Measurements from ENCODE around the gene MISFA. TPM values are rescaled to one million over a fixed set of nuclear protein-coding genes. Genes with fewer than 3 reads are reported as not detected.
"Not testable (repeated sequence)": the region's sequence is repeated elsewhere in the genome, so short reads cannot be mapped to it uniquely, and the experiment has no call there.

Gene MISFA
- polyA plus RNA-seq, 1 donor (not counting 4 experiments of a cell fraction or from before 2014, with no cell fraction given), result 0.63 TPM

- Histone ChIP-seq H2AFZ (ENCODE audit: control insufficient read depth, low read length) (no peak overlapping the region), H3K4me1 (ENCODE audit: control insufficient read depth, extremely low read depth, insufficient read depth, low read length) (no peaks in the 10 kb centered on the region), H3K9me1 (ENCODE audit: control insufficient read depth, extremely low read depth, insufficient read depth, low read length) (no peaks in the 10 kb centered on the region), H4K20me1 (ENCODE audit: control insufficient read depth, extremely low read depth, insufficient read depth, low read length) (no peaks in the 10 kb centered on the region), H3K27me3 (ENCODE audit: control insufficient read depth, extremely low read depth, insufficient read depth, low read length) (peaks cover under 1% of the 10 kb centered on the region), H3K9ac (ENCODE audit: control insufficient read depth, extremely low read depth, insufficient read depth, low read length) (no peak overlapping the region), H3K4me2 (ENCODE audit: control insufficient read depth, extremely low read depth, insufficient read depth, low read depth, low read length) (no peak overlapping the region), H3K36me3 (ENCODE audit: control insufficient read depth in 2 of 2, extremely low read depth in 1 of 2, insufficient read depth in 2 of 2, low read length in 2 of 2) (no peaks in the 10 kb centered on the region), H3K27ac (ENCODE audit: control insufficient read depth, insufficient read depth, low read length) (no peak overlapping the region), H3K79me2 (ENCODE audit: control insufficient read depth, insufficient read depth, low read length) (no peaks in the 10 kb centered on the region), H3K4me3 (ENCODE audit: control insufficient read depth in 2 of 3, extremely low read depth in 1 of 3, insufficient read depth in 2 of 3, low read depth in 1 of 3, low read length in 3 of 3) (no peak overlapping the region), H3K9me3 (ENCODE audit: control insufficient read depth, low read depth, low read length) (no peaks in the 10 kb centered on the region)
- dilution Hi-C loops (cut with MboI; ENCODE audit: extremely low pct_ligation_motif_present, low sequenced_read_pairs), result no loop called here
- DNase-seq (ENCODE audit: low read depth, low spot score), result no peak
- no peak for FAIRE-seq
- TF ChIP-seq CTCF (optimal IDR thresholded peaks at IDR 0.05 in 1 of 3, IDR thresholded peaks at IDR 0.05 in 1 of 3, conservative IDR thresholded peaks at IDR 0.05 in 1 of 3; ENCODE audit: extremely low read depth in 1 of 3, insufficient read depth in 2 of 3, low read length in 3 of 3), result no peak
- no peak for TF ChIP-seq EZH2 (IDR thresholded peaks at IDR 0.05; ENCODE audit: low read length)
These were observed 42.1 kb downstream of the MISFA start for GRCh38 chr11:18641677-18642076.

- H3K4me1 ChIP-seq (ENCODE audit: control insufficient read depth, extremely low read depth, insufficient read depth, low read length); H3K4me2 ChIP-seq (ENCODE audit: control insufficient read depth, extremely low read depth, insufficient read depth, low read depth, low read length); FAIRE-seq; H3K9ac ChIP-seq (ENCODE audit: control insufficient read depth, extremely low read depth, insufficient read depth, low read length); H4K20me1 ChIP-seq (ENCODE audit: control insufficient read depth, extremely low read depth, insufficient read depth, low read length); H3K27ac ChIP-seq (ENCODE audit: control insufficient read depth, insufficient read depth, low read length); H2AFZ ChIP-seq (ENCODE audit: control insufficient read depth, low read length); H3K27me3 ChIP-seq (ENCODE audit: control insufficient read depth, extremely low read depth, insufficient read depth, low read length); H3K79me2 ChIP-seq (ENCODE audit: control insufficient read depth, insufficient read depth, low read length); DNase-seq (ENCODE audit: low read depth, low spot score); H3K9me1 ChIP-seq (ENCODE audit: control insufficient read depth, extremely low read depth, insufficient read depth, low read length); H3K4me3 ChIP-seq (ENCODE audit: control insufficient read depth in 2 of 3, extremely low read depth in 1 of 3, insufficient read depth in 2 of 3, low read depth in 1 of 3, low read length in 3 of 3); H3K36me3 ChIP-seq (ENCODE audit: control insufficient read depth in 2 of 2, extremely low read depth in 1 of 2, insufficient read depth in 2 of 2, low read length in 2 of 2); H3K9me3 ChIP-seq (ENCODE audit: control insufficient read depth, low read depth, low read length); dilution Hi-C loops (cut with MboI; ENCODE audit: extremely low pct_ligation_motif_present, low sequenced_read_pairs): not testable (repeated sequence)
These were observed 43.4 kb downstream of the MISFA start for GRCh38 chr11:18643034-18643433.

DNA sequence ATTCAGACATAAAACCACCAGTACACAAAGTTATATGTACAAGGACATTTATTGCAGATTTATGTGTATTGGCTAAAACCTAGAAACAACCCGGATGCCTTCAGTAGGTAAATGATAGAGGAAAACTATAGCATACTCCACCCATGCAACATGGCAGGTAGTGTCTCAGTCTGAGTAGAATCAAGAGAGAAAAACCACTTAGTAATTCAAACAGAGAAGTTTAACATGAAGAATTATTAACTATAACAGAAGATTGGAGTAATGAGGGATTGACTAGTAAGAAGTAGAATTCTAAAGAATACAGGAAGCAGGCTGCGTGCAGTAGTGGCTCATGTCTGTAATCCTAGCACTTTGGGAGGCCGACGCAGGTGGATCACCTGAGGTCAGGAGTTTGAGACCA, 50.8 kb downstream of the MISFA start:
- no peaks in the 10 kb centered on the region for H4K20me1 ChIP-seq (ENCODE audit: control insufficient read depth, extremely low read depth, insufficient read depth, low read length)
- no peak overlapping the region for H3K4me2 ChIP-seq (ENCODE audit: control insufficient read depth, extremely low read depth, insufficient read depth, low read depth, low read length)
- H2AFZ ChIP-seq (ENCODE audit: control insufficient read depth, low read length), result no peak overlapping the region
- DNase-seq (ENCODE audit: low read depth, low spot score) (no peak), FAIRE-seq (no peak)
- H3K36me3 ChIP-seq (ENCODE audit: control insufficient read depth in 2 of 2, extremely low read depth in 1 of 2, insufficient read depth in 2 of 2, low read length in 2 of 2), result no peaks in the 10 kb centered on the region
- no peaks in the 10 kb centered on the region for H3K9me1 ChIP-seq (ENCODE audit: control insufficient read depth, extremely low read depth, insufficient read depth, low read length)
- no peak overlapping the region for H3K9ac ChIP-seq (ENCODE audit: control insufficient read depth, extremely low read depth, insufficient read depth, low read length)
- H3K4me1 ChIP-seq (ENCODE audit: control insufficient read depth, extremely low read depth, insufficient read depth, low read length), result no peaks in the 10 kb centered on the region
- dilution Hi-C loops (cut with MboI; ENCODE audit: extremely low pct_ligation_motif_present, low sequenced_read_pairs), result no loop called here
- H3K79me2 ChIP-seq (ENCODE audit: control insufficient read depth, insufficient read depth, low read length), result no peaks in the 10 kb centered on the region
- no peak for TF ChIP-seq EZH2 (IDR thresholded peaks at IDR 0.05; ENCODE audit: low read length)
- TF ChIP-seq CTCF (optimal IDR thresholded peaks at IDR 0.05 in 1 of 3, IDR thresholded peaks at IDR 0.05 in 1 of 3, conservative IDR thresholded peaks at IDR 0.05 in 1 of 3; ENCODE audit: extremely low read depth in 1 of 3, insufficient read depth in 2 of 3, low read length in 3 of 3), result no peak
- H3K27me3 ChIP-seq (ENCODE audit: control insufficient read depth, extremely low read depth, insufficient read depth, low read length), result peaks cover 2% of the 10 kb centered on the region
- H3K4me3 ChIP-seq (ENCODE audit: control insufficient read depth in 2 of 3, extremely low read depth in 1 of 3, insufficient read depth in 2 of 3, low read depth in 1 of 3, low read length in 3 of 3), result no peak overlapping the region
- no peaks in the 10 kb centered on the region for H3K9me3 ChIP-seq (ENCODE audit: control insufficient read depth, low read depth, low read length)
- H3K27ac ChIP-seq (ENCODE audit: control insufficient read depth, insufficient read depth, low read length), result no peak overlapping the region
